Mononuclear cell (primary cell): ENCODE measurements around the gene IL5RA. TPM values are rescaled to one million over a fixed set of nuclear protein-coding genes. Genes with fewer than 3 reads are reported as not detected.

ENCODE experiments used
- H3K27me3 ChIP-seq: 2 replicates; pipeline ENCODE4 v1.6.0; 2011; ENCODE audit warnings: low read length, control low read depth; ENCODE audit not compliant: insufficient read depth
- H3K4me1 ChIP-seq: 2 replicates; pipeline ENCODE4 v1.5.1; 2011; ENCODE audit warnings: mild to moderate bottlenecking, low read length, control low read depth; ENCODE audit not compliant: insufficient read depth
- H3K4me3 ChIP-seq: 2 replicates; pipeline ENCODE4 v1.5.1; 2011; ENCODE audit warnings: mild to moderate bottlenecking, low read length, moderate library complexity
- H3K9me3 ChIP-seq: 2 replicates; pipeline ENCODE4 v1.5.1; 2011; ENCODE audit warnings: low read depth, mild to moderate bottlenecking, control low read depth, low read length
- total RNA-seq: library from RNA; depleted of rRNA; stranded (reverse); fragments of >200 nt; gene quantifications from one replicate; pipeline ENCODE4 v1.2.3, GENCODE V29; 2012

Gene IL5RA
- total RNA-seq, 1 donor = 4.4 TPM

DNA sequence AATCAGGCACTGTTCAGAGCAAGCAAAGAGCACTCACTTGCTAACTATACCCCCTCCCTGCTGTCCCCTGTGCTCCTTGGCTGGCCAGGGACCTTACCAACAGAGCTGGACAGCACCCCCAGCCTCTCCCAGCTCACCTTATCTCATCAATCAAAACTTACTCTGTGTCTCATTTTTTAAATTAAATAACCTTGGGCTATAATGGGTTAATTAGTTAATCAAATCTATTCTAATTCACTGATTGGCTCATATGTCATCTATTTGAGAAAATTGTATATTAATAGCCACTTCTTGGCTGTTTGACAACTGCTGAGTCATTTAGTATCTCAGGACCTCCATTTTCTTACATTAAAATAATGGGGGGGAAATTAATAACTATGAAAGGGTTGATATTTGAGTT is 22.9 kb downstream of the IL5RA start:
- Histone ChIP-seq H3K4me3 (no peak overlapping the region), H3K4me1 (peaks cover 11% of the 10 kb centered on the region), H3K9me3 (no peaks in the 10 kb centered on the region), H3K27me3 (no peaks in the 10 kb centered on the region)

DNA sequence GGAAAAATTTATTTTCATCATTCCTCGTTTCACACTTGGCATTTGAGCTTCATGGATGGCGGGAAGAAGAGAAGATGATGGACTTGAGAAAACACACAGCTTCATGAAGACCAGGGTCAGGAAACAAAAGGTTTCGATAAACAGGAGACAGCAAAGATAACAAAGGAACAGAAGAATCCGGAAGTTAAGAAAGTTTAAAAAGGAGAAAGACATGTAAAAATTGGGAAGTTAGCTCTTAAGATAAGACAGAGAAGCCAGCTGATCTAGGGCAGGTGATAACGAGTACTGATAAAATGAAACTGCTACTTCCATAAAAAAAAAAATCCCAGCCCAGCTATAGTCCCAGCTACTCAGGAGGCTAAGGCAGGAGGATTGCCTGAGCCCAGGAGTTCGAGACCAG is 23.9 kb downstream of the IL5RA start:
- Histone ChIP-seq H3K9me3 (no peaks in the 10 kb centered on the region), H3K4me3 (no peak overlapping the region), H3K27me3 (no peaks in the 10 kb centered on the region), H3K4me1 (peaks cover 13% of the 10 kb centered on the region)

DNA sequence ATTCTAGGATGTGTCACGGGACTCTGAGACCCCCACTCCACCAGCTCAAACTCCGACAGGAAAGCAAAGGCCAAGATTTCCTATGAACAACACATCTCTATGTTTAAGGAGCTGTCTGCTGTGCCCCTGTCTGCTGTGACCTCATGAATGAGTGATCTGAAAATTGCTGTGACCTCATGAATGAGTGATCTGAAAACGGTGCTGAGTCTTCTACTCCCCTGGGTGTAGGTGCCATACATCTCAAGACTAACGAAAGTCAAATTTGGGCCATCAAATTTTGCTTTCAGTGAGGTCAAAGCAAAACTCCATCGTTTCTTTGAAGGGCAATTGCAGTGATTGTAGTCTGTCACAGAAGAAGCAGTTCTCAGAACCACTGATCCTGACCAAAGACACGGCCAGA is 24.4 kb downstream of the IL5RA start:
- Histone ChIP-seq H3K4me3 (no peak overlapping the region), H3K9me3 (no peaks in the 10 kb centered on the region), H3K27me3 (no peaks in the 10 kb centered on the region)

DNA sequence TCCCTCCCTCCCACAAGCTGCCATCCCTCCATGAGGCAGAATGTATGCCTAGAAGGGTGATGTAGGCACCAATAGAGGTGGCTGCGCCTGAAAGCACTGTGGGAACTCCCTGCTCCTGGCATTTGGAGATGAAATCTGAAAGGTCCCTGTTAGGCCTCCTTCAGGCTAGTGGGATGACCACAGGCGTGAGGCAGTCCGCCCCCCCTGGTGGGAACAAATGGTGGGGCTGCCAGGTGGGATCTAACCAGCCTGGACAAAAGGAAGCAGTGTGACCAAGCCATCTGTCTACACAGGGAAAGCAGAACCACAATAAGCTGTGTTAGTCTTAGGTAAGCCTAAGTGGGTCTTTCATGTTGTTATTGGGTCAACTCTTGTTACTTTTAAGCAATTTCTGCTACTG is 25.3 kb downstream of the IL5RA start:
- no peaks in the 10 kb centered on the region for H3K9me3 ChIP-seq
- no peaks in the 10 kb centered on the region for H3K27me3 ChIP-seq
- no peak overlapping the region for H3K4me3 ChIP-seq
- peaks cover 13% of the 10 kb centered on the region for H3K4me1 ChIP-seq

More for the DNA sequence above, 24.4 kb downstream of the IL5RA start:
- H3K4me1 ChIP-seq = peaks cover 13% of the 10 kb centered on the region

DNA sequence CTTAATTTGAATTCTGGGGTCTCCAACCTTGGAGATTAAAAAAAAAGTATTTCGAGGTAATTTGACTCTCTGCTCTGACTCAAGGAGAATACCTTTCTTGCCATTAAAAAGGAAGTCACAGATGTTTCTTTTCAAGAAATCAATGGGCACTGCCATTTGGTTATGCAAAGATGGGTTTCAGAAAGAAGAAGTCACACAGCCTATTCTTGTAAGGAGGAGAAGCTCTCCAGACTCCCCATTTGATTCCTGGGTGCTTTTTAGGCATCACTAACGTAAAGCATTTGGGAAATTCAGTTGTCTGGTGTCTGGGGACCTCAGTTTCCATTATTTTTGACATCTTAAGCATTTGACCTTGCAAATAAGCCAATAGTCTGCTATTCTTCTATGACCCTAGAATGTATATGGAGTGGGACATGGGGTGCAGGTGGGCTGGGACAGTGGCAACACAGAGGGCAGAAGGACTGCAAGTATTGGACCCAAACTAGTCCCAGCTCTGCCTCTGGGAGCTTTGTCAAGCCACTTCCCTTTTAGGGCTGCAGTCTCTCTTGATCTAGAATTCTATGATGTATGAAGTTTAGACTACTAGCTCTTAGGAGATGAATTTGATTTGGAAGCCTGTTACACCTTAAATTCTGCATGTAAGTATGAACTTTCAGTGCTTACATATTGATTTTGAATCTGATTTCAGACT is 27.8 kb downstream of the IL5RA start:
- Histone ChIP-seq H3K4me3 (no peak overlapping the region), H3K4me1 (peaks cover 13% of the 10 kb centered on the region), H3K27me3 (no peaks in the 10 kb centered on the region), H3K9me3 (no peaks in the 10 kb centered on the region)

DNA sequence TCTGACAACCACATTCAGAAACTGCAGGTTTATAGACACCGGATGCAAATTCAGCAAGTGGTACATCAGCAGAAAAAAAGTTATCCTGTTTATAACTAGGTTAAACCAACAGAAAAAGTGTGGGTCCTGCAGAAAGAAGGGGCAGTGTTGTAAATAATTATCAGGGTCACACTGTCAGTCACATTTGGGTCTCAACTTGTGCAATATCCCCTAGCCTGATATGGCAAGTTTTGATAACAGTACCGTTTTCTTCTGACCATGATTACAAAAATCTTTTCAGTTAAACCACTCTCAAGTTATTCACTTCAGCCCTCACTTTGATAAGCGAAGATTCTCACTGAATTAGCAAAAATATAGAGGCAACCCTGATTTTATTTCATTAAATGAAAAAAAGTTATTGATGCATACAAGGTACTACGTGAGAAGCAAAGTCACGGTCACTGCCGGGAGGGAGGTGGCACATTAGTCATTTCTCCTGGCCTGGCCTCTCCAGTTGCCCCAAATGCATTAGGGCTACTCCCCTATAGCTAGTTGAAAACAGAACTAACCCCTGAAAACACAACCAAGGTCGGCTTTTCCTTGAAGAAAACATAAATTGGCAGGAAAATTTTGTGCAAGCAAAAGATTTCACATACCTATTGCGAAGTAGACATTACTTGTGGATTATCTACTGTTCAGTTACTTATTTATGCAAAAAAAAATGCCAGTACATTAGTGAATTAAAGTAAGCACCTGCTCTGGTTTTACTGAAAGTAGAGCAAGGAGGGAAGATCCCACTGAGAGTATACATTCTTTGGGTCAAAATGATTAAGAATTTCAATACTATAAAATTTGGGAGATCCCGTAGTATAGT is 28.6 kb downstream of the IL5RA start:
- no peak overlapping the region for H3K4me3 ChIP-seq
- H3K9me3 ChIP-seq = no peaks in the 10 kb centered on the region
- no peaks in the 10 kb centered on the region for H3K27me3 ChIP-seq

DNA sequence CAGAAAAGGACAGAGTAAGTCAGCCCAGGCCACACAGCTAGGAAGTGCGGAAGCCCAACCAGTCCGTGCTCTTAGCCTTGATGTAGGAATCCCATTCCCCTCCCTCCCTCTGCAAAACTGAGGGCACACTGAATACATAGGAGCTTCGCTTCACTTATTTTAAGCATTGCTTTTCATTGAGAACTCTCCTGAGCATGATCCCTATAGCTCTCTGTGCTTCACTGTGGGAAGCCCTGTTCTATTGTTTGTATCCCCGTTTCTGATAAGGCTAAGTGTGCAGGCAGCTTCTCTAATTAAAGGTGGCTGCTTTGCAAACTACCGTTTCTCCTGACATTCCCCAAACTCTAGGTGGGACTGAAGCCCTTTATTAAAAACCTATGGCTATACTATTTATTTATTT is 29.9 kb downstream of the IL5RA start:
- Histone ChIP-seq H3K4me1 (peaks cover 5% of the 10 kb centered on the region), H3K27me3 (no peaks in the 10 kb centered on the region), H3K9me3 (no peaks in the 10 kb centered on the region), H3K4me3 (no peak overlapping the region)

More for the DNA sequence above, 28.6 kb downstream of the IL5RA start:
- peaks cover 9% of the 10 kb centered on the region for H3K4me1 ChIP-seq

DNA sequence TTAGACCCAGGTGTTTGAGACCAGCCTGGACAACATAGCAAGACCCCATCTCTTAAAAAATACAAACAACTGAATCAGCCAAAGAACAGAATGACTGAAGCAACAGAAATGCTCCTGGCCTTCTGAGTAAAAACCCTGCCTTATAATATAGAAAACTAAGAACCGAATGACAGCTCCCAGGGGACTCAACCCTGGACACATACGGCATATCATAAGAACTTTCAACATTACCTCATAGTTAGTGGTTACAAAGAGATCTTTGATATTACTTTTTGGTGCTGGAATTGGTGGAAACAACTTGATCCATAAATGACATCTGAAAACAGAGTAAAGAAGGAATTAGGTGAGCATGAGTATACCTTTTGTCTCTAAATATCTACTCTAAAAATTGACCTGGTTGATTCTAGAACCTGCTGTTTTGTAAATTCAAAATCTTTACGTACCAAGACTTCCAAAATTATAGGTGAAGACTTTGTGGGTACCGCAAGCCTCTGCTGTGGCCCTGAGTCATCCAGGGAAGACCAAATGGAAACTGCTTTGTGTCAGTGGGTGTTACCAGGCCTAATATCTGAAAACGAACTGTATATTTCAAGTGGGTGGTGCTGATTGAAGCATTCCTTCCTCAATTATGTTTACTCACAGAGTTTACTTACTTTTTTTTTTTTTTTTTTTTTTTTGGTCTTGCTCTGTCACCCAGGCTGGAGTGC is 35.5 kb downstream of the IL5RA start:
- Histone ChIP-seq H3K4me3 (no peak overlapping the region), H3K27me3 (no peaks in the 10 kb centered on the region), H3K4me1 (no peaks in the 10 kb centered on the region), H3K9me3 (no peaks in the 10 kb centered on the region)

DNA sequence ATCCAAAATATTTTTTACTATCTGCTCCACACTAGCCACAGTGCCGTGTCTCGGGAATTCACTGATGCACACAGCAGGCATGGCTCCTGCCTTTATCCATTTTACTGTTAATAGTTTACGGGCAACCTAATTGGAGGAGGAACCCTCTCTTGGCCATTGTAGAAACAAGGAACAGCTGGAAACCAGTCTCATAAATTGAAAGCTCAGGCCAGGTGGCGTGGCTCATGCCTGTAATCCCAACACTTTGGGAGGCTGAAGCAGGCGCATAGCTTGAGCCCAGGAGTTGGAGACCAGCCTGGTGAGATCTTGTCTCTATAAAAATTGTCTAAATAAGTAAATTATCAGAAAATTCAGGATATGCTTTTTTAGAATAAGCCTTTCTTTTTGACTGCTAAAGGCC is 39.0 kb downstream of the IL5RA start:
- Histone ChIP-seq H3K4me1 (no peaks in the 10 kb centered on the region), H3K9me3 (no peaks in the 10 kb centered on the region), H3K27me3 (no peaks in the 10 kb centered on the region), H3K4me3 (no peak overlapping the region)

DNA sequence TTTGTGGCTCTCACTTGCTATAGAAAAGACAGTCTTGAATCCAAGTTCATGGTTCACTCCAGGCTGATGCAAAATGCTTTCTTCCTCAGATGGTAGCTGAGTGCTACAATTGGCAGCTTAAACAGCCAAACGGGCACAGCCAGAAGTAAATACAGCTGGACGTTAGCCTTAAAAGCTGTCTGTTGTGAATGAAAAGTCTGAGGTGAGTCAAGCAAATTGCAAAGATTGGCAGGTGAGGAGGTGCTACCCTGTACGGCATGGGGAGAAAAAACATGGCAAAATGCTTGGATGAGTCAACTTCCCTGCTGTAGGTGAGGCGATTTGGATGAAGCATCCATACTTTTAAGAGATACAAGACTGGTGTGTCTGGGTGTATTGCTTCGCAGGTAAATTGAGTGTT is 40.5 kb downstream of the IL5RA start:
- H3K27me3 ChIP-seq = no peaks in the 10 kb centered on the region
- H3K4me3 ChIP-seq = no peak overlapping the region
- H3K4me1 ChIP-seq = no peaks in the 10 kb centered on the region
- no peaks in the 10 kb centered on the region for H3K9me3 ChIP-seq

DNA sequence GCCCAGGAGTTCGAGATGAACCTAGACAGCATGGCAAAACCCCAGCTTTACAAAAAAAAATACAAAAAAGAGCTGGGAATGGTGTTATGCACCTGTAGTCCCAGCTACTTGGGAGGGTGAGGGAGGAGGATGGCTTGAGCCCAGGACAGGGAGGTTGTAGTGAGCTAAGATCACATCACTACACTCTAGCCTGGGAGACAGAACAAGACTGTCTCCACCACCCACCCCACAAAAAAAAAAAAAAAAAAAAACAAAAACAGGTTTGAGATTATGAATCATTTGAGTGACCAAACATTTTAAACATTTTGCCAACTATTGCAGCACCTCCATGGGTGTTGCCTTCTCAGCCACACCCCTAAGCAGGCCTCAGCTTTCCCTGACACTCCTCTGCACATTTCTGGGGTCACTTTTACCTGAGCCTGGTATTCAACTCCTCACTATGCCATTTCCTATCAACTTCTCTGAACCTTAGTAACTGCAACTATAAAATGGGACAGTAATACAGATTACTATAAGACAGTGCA is 41.8 kb downstream of the IL5RA start:
- no peaks in the 10 kb centered on the region for H3K9me3 ChIP-seq
- no peaks in the 10 kb centered on the region for H3K4me1 ChIP-seq
- no peak overlapping the region for H3K4me3 ChIP-seq
- no peaks in the 10 kb centered on the region for H3K27me3 ChIP-seq

DNA sequence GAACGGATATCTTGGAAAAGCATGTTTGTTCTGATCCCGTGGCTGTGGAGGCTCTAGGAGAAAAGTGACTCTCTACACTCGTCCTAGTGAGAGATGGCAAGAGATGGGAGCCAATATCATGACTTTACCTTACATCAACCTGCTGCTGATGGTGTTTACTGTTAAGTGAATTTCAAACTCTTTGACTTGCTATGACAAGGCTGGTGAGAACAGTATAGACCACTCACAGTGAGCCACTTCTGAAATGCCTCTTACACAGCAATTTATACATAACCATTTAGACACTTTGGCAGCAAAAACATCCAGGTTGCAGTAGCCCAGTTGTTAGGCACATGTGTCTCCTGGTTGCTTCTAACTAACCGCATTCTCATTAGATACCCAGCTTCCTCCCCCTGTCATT is 43.3 kb downstream of the IL5RA start:
- no peaks in the 10 kb centered on the region for H3K27me3 ChIP-seq
- no peak overlapping the region for H3K4me3 ChIP-seq
- no peaks in the 10 kb centered on the region for H3K4me1 ChIP-seq
- H3K9me3 ChIP-seq = no peaks in the 10 kb centered on the region

DNA sequence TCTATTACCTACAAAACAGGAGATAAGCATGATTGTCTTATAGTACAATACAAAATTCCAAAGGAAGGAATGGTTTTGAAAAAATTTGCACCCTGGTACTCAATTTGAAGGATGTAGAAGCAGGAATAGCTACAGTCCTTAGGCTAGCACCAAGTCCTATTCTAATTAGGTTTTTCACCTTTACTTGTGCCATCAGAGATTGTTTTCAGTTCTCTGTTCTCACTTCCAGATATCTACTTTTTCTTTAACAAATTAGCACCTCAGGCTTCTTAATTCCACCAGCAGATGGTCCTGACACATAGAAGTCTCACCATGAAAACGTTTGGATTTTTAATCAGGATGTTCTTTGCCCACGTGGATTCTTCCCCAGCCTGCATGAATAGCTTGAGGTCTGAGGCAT is 43.8 kb downstream of the IL5RA start:
- H3K4me1 ChIP-seq = no peaks in the 10 kb centered on the region
- no peaks in the 10 kb centered on the region for H3K9me3 ChIP-seq
- no peaks in the 10 kb centered on the region for H3K27me3 ChIP-seq
- no peak overlapping the region for H3K4me3 ChIP-seq

DNA sequence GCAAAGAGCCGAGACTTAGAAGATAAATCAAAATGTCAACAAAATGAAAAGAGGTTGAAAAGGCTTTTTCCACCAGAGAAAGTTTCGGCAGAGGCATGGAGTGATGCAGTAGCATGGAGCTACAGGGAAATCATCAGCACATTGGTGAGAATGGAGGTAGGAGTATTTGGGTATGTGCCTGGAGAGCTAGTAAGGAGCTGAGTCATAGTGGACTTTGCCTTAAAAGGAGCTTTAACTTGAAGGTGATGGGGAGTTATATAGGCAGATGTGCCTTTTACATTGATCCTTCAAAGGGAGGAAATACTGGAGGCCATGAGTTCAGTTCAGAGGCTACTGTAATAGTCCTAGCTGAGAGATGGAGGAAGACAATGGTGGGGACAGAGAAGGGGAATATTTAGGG is 44.3 kb downstream of the IL5RA start:
- Histone ChIP-seq H3K4me1 (no peaks in the 10 kb centered on the region), H3K27me3 (no peaks in the 10 kb centered on the region), H3K9me3 (no peaks in the 10 kb centered on the region), H3K4me3 (no peak overlapping the region)

DNA sequence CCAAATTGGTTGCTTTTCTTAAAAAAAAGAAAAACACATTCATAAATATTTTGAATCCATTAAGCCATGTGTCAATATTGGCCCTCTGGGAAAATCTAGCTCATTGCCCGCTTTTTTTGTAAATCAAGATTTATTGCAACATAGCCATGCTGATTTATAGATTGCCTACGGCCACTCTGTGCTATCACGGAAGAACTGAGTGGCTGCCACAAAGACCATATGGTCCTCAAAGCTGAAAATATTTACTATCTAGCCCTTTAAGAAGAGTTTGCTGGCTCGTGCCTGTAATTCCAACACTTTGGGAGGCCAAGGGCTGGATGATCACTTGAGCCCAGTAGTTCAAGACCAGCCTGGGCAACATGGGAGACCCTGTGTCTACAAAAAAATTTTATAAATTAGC is 45.9 kb downstream of the IL5RA start:
- no peak overlapping the region for H3K4me3 ChIP-seq

More for the DNA sequence above, 45.9 kb downstream of the IL5RA start:
- no peaks in the 10 kb centered on the region for H3K9me3 ChIP-seq
- no peaks in the 10 kb centered on the region for H3K4me1 ChIP-seq
- no peaks in the 10 kb centered on the region for H3K27me3 ChIP-seq
